ENCODE data around the gene LHFPL2. TPM values are rescaled to one million over a fixed set of nuclear protein-coding genes. Genes with fewer than 3 reads are reported as not detected.

LHFPL2 gene
- total and polyA plus RNA-seq, 2 donors (not counting 1 experiment from before 2014, with no cell fraction given) = 3.8 to 35.5 TPM

- peaks cover 3% of the 10 kb centered on the region for H3K9me3 Mint-ChIP-seq (ENCODE audit: insufficient read depth)
- no peak overlapping the region for H3K27ac ChIP-seq (ENCODE audit: low read length in 2 of 2)
- ChIA-PET CTCF (no interaction called here), POLR2A (no interaction called here)
- no peaks in the 10 kb centered on the region for H3K79me2 ChIP-seq (ENCODE audit: control insufficient read depth, insufficient read depth, low read length)
- H2AFZ ChIP-seq (ENCODE audit: insufficient read depth, low read depth, low read length, poor library complexity, severe bottlenecking) = no peak overlapping the region
- 100% methylated on average over 9 of the region's 12 CpGs for WGBS (ENCODE audit: insufficient coverage)
- peaks cover under 1% of the 10 kb centered on the region for H3K4me1 Mint-ChIP-seq
- no peak overlapping the region for H3K9ac ChIP-seq (ENCODE audit: low read length)
- H3K36me3 ChIP-seq (replicated peaks in 1 of 2; ENCODE audit: control extremely low read depth in 1 of 2, control insufficient read depth in 1 of 2, extremely low read depth in 1 of 2, insufficient read depth in 2 of 2, low read length in 1 of 2) = no peaks in the 10 kb centered on the region
- no peak overlapping the region for H3K4me3 ChIP-seq (ENCODE audit: control extremely low read depth in 1 of 5, extremely low read depth in 1 of 5, insufficient read depth in 1 of 5, low read depth in 2 of 5, low read length in 4 of 5)
- no peak overlapping the region for H3K27ac Mint-ChIP-seq
- intact Hi-C loops (cut with micrococcal nuclease) = no loop called here
- H3K27me3 Mint-ChIP-seq = no peaks in the 10 kb centered on the region
- no peaks in the 10 kb centered on the region for H3K27me3 ChIP-seq (replicated peaks in 1 of 4; ENCODE audit: control extremely low read depth in 1 of 4, control insufficient read depth in 3 of 4, insufficient read depth in 4 of 4, low read length in 3 of 4)
- H3K9me3 ChIP-seq (ENCODE audit: control extremely low read depth in 1 of 3, control insufficient read depth in 2 of 3, insufficient read depth in 1 of 3, low read length in 2 of 3) = no peaks in the 10 kb centered on the region
- DNase-seq = no peak
- H3K4me3 Mint-ChIP-seq = no peak overlapping the region
- TF ChIP-seq CTCF (IDR thresholded peaks at IDR 0.05) = no peak
- H4K20me1 ChIP-seq (ENCODE audit: control insufficient read depth, insufficient read depth, low read length, poor library complexity, severe bottlenecking) = no peaks in the 10 kb centered on the region
- no peak overlapping the region for H3K4me2 ChIP-seq (replicated peaks; ENCODE audit: low read depth, low read length, poor library complexity, severe bottlenecking)
- H3K4me1 ChIP-seq (ENCODE audit: control insufficient read depth in 2 of 2, insufficient read depth in 2 of 2, low read length in 2 of 2) = no peaks in the 10 kb centered on the region
- no peak for ATAC-seq (ENCODE audit: low read depth)
These were observed 87.3 kb downstream of the LHFPL2 start for GRCh38 chr5:78561261-78561660.

GRCh38 chr5:78560000-78560855 lies 88.3 kb downstream of the LHFPL2 start:
- POLR2A ChIA-PET = no interaction called here
- Histone ChIP-seq H4K20me1 (ENCODE audit: control insufficient read depth, insufficient read depth, low read length, poor library complexity, severe bottlenecking) (no peaks in the 10 kb centered on the region), H2AFZ (ENCODE audit: insufficient read depth, low read depth, low read length, poor library complexity, severe bottlenecking) (no peak overlapping the region), H3K27me3 (replicated peaks in 1 of 4; ENCODE audit: control extremely low read depth in 1 of 4, control insufficient read depth in 3 of 4, insufficient read depth in 4 of 4, low read length in 3 of 4) (no peaks in the 10 kb centered on the region), H3K4me1 (ENCODE audit: control insufficient read depth in 2 of 2, insufficient read depth in 2 of 2, low read length in 2 of 2) (no peaks in the 10 kb centered on the region), H3K9me3 (ENCODE audit: control extremely low read depth in 1 of 3, control insufficient read depth in 2 of 3, insufficient read depth in 1 of 3, low read length in 2 of 3) (no peaks in the 10 kb centered on the region), H3K4me3 (ENCODE audit: control extremely low read depth in 1 of 5, extremely low read depth in 1 of 5, insufficient read depth in 1 of 5, low read depth in 2 of 5, low read length in 4 of 5) (no peak overlapping the region), H3K9ac (ENCODE audit: low read length) (no peak overlapping the region), H3K79me2 (ENCODE audit: control insufficient read depth, insufficient read depth, low read length) (no peaks in the 10 kb centered on the region), H3K4me2 (replicated peaks; ENCODE audit: low read depth, low read length, poor library complexity, severe bottlenecking) (no peak overlapping the region), H3K36me3 (replicated peaks in 1 of 2; ENCODE audit: control extremely low read depth in 1 of 2, control insufficient read depth in 1 of 2, extremely low read depth in 1 of 2, insufficient read depth in 2 of 2, low read length in 1 of 2) (no peaks in the 10 kb centered on the region), H3K27ac (ENCODE audit: low read length in 2 of 2) (no peak overlapping the region)
- 89% methylated on average over 4 of the region's 6 CpGs for WGBS (ENCODE audit: insufficient coverage)
- H3K9me3 Mint-ChIP-seq (ENCODE audit: insufficient read depth) = no peaks in the 10 kb centered on the region
- no peak for TF ChIP-seq EZH2 (IDR thresholded peaks at IDR 0.05; ENCODE audit: borderline replicate concordance, insufficient read depth, low read depth, low read length, poor library complexity, severe bottlenecking)
- TF ChIP-seq CTCF (IDR thresholded peaks at IDR 0.05) = no peak
- CTCF ChIA-PET = no interaction called here
- ATAC-seq (ENCODE audit: low read depth) (no peak), DNase-seq (no peak)
- intact Hi-C loops (cut with micrococcal nuclease) = loop anchor here (10.0 kb wide), 1 partner anchor 325 kb away; no protein-coding TSS in a partner anchor
- no peak overlapping the region for H3K27ac Mint-ChIP-seq
- H3K4me1 Mint-ChIP-seq = peaks cover 11% of the 10 kb centered on the region
- H3K4me3 Mint-ChIP-seq = no peak overlapping the region
- H3K27me3 Mint-ChIP-seq = no peaks in the 10 kb centered on the region
